ENCODE results near the gene CYP21A2.

The CYP21A2 gene

DNA sequence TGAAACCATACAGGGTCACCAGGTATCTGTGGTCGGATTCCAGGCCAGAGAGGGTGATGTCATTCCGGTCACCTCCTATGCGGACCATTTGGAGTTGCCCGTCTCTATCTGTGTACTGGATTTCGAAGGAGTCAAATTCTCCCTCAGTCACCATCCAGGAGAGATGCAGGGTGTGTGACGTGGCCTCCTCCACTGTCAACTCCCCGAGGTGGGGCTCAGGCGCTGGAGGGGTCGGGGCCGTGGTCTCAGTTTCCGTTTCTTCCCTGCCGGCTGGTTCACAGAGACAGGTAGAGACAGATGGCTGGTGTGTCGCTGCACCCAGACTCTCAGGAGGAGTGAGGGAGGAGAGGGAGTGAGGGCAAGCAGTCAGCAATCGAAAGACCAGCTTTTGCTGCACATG lies 30.7 kb downstream of the CYP21A2 start:
- TF ChIP-seq SIN3A (IDR thresholded peaks at IDR 0.05; ENCODE audit: borderline replicate concordance, insufficient read depth, low read length) (no peak), POLR2AphosphoS5 (IDR thresholded peaks at IDR 0.05; ENCODE audit: low read depth, low read length) (no peak), TAF1 (IDR thresholded peaks at IDR 0.05; ENCODE audit: borderline replicate concordance, insufficient read depth, low read length) (no peak), FOXP2 (optimal IDR thresholded peaks at IDR 0.05; ENCODE audit: borderline replicate concordance, extremely low read depth, extremely low read length, insufficient read depth) (no peak)
- TF ChIP-seq, protein P1, sequence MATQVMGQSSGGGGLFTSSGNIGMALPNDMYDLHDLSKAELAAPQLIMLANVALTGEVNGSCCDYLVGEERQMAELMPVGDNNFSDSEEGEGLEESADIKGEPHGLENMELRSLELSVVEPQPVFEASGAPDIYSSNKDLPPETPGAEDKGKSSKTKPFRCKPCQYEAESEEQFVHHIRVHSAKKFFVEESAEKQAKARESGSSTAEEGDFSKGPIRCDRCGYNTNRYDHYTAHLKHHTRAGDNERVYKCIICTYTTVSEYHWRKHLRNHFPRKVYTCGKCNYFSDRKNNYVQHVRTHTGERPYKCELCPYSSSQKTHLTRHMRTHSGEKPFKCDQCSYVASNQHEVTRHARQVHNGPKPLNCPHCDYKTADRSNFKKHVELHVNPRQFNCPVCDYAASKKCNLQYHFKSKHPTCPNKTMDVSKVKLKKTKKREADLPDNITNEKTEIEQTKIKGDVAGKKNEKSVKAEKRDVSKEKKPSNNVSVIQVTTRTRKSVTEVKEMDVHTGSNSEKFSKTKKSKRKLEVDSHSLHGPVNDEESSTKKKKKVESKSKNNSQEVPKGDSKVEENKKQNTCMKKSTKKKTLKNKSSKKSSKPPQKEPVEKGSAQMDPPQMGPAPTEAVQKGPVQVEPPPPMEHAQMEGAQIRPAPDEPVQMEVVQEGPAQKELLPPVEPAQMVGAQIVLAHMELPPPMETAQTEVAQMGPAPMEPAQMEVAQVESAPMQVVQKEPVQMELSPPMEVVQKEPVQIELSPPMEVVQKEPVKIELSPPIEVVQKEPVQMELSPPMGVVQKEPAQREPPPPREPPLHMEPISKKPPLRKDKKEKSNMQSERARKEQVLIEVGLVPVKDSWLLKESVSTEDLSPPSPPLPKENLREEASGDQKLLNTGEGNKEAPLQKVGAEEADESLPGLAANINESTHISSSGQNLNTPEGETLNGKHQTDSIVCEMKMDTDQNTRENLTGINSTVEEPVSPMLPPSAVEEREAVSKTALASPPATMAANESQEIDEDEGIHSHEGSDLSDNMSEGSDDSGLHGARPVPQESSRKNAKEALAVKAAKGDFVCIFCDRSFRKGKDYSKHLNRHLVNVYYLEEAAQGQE (IDR thresholded peaks at IDR 0.05; ENCODE audit: insufficient read depth in 1 of 2, low read depth in 2 of 2, low read length in 2 of 2) = no peak

DNA sequence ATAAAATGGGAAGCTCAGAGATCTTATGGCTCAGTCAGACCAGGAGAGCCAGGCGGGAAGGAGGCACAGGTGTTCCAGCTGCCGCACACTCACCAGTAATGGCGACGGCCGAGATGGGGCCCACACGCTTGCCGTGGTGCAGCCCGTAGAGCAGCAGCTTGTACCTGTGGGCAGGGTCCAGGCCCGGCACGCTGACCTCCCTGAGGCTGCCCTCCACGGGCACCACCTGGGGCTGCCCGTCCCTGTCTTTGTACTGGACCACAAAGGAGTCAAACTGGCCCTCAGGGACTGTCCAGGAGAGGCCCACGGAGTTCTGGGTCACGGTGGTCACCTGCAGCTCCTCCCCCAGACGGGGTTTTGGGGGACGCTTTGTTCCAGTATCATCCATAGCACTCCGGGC lies 31.2 kb downstream of the CYP21A2 start:
- TF ChIP-seq FOXP2 (optimal IDR thresholded peaks at IDR 0.05; ENCODE audit: borderline replicate concordance, extremely low read depth, extremely low read length, insufficient read depth) (no peak), POLR2AphosphoS5 (IDR thresholded peaks at IDR 0.05; ENCODE audit: low read depth, low read length) (no peak), SIN3A (IDR thresholded peaks at IDR 0.05; ENCODE audit: borderline replicate concordance, insufficient read depth, low read length) (no peak), TAF1 (IDR thresholded peaks at IDR 0.05; ENCODE audit: borderline replicate concordance, insufficient read depth, low read length) (no peak)
- TF ChIP-seq, protein P1 (IDR thresholded peaks at IDR 0.05; ENCODE audit: insufficient read depth in 1 of 2, low read depth in 2 of 2, low read length in 2 of 2) = no peak

DNA sequence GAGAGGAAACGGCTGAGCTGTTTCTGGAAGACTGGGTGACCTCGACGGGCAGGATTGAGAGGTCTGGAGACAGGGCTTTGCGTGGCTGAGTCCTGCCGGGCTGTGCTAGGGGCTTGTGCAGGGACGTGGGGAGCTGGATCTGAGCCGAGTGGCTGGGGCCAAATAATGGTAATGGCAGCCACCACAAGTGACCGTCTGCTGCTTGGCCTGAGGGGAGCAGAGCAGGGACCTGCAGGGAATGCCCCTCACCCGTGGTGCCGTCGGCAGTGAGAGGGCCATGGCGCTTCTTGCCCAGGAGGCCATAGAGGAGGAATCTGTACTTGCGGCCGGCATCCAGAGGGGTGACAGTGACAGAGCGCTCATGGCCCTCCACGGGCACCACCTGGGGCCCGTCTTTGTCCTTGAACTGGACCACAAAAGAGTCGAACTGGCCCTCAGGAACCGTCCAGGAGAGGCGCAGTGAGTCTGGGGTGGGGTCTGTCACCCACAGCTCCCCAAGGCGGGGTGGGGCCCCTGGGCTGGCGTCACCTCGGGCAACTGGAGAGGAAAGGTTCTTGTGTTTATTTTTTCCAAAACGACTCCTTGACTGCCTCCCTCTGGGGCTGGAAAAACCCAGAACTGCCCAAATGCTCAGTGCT lies 31.8 kb downstream of the CYP21A2 start:
- TF ChIP-seq, protein P1 (IDR thresholded peaks at IDR 0.05; ENCODE audit: insufficient read depth in 1 of 2, low read depth in 2 of 2, low read length in 2 of 2) = no peak
- TF ChIP-seq SIN3A (IDR thresholded peaks at IDR 0.05; ENCODE audit: borderline replicate concordance, insufficient read depth, low read length) = no peak
- no peak for TF ChIP-seq TAF1 (IDR thresholded peaks at IDR 0.05; ENCODE audit: borderline replicate concordance, insufficient read depth, low read length)
- no peak for TF ChIP-seq FOXP2 (optimal IDR thresholded peaks at IDR 0.05; ENCODE audit: borderline replicate concordance, extremely low read depth, extremely low read length, insufficient read depth)
- no peak for TF ChIP-seq POLR2AphosphoS5 (IDR thresholded peaks at IDR 0.05; ENCODE audit: low read depth, low read length)

DNA sequence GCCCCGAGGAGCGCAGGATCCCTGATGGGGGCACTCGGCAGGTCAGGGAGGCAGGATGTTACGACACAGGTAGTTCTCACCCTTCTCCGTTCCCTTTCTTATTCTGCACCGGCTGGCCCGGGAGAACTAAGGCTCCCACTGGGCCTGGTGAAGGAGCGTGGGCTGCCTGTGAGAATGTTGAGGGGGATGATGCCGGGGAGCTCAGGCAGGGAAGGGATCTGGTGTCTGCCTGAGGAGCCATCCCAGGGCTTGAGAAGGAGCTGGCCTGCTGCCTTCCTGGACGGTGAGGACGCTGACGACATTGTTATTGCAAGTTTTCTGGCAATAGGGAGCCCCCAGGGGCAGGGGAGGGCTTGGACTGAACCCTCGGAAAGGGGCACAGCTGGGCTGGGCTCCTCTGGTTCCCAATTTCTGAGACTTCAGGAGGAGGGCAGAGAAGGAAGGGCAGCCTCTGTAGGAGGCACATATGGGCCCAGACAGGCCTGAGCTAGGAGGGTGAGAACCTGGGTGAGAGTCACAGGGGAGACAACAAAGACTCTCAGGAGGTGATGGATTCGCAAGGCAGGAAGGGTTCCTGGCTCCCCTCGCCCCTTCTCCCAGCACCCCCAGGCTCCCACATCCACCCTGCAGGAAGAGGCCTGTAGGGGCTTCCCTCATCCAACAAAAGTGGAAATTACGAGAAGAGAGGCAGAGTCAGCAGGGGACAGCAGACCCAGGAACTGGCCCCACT lies 32.8 kb downstream of the CYP21A2 start:
- TF ChIP-seq SIN3A (IDR thresholded peaks at IDR 0.05; ENCODE audit: borderline replicate concordance, insufficient read depth, low read length) (no peak), TAF1 (IDR thresholded peaks at IDR 0.05; ENCODE audit: borderline replicate concordance, insufficient read depth, low read length) (no peak), FOXP2 (optimal IDR thresholded peaks at IDR 0.05; ENCODE audit: borderline replicate concordance, extremely low read depth, extremely low read length, insufficient read depth) (no peak), POLR2AphosphoS5 (IDR thresholded peaks at IDR 0.05; ENCODE audit: low read depth, low read length) (no peak)
- TF ChIP-seq, protein P1 (IDR thresholded peaks at IDR 0.05; ENCODE audit: insufficient read depth in 1 of 2, low read depth in 2 of 2, low read length in 2 of 2) = no peak
